ENCODE results near the gene ABCF1.

The ABCF1 gene

GRCh38 chr6:30560930-30561329 lies 10.3 kb upstream of the ABCF1 start:
- no peak for DNase-seq

DNA sequence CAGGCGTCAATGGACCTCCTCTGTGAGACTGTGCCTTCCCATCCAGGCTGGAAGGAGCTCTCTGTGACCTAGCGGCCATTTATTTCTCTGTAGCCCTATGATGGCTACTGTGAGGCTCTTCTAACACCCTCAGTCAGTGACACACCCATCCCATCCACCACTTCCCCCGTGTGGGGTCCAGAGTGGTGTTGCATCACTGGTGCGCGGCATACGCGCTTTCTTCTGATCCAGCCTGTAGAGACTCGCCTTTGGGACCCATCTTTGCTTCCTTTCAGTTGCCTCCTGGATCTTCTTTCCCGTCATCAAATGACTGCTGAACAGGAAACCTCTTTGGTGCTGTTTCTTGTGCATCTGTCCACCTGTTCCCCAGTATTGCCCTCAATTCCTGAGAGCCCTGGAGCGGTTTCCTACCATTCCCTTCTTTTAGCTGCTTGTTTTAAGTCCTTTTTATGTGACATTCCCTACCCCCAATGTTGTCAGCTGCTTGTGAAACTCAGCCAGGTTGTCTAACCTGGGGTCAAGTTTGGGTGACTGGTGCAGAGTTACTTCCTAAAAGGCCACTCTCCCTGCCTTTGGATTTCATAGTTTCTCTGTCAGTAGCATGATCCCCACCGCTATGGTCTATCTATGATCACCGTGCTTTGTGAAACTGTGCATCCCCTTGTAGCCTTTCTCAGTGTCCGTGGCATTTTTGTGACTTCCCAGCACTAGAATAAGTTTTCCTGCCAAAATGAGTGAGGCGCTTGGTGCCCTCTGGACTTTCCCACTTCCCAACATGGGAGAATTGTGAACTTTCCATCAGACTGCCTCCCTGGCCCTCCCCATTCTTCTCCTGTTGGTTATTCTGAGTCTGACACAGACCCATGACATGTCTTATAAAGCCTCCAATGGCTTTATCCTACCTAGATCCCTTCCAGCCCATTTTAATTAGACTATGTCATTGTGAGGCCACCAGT lies 8.5 kb upstream of the ABCF1 start:
- no peak for DNase-seq

DNA sequence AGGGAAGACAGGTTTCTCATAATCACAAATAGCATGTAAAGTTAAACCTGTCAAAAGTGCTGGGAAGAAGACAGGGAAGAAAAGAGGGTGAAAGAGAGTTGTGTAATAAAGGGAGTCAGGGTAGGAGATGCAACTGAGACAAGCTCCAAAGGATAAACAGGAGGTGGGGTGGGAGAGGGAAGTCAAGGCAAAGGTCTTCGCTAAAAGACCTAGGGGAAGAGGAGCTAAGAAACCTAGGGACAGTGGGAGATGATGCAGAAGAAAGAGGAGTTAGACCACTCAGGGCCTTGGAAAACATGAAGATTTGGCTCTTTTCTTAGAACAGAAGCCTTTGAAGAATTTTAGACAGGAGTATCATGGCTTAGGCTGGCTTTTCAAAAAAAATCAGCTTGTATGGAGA lies 7.1 kb upstream of the ABCF1 start:
- DNase-seq, result no peak

GRCh38 chr6:30565772-30566171 lies 5.5 kb upstream of the ABCF1 start:
- no peak for DNase-seq

DNA sequence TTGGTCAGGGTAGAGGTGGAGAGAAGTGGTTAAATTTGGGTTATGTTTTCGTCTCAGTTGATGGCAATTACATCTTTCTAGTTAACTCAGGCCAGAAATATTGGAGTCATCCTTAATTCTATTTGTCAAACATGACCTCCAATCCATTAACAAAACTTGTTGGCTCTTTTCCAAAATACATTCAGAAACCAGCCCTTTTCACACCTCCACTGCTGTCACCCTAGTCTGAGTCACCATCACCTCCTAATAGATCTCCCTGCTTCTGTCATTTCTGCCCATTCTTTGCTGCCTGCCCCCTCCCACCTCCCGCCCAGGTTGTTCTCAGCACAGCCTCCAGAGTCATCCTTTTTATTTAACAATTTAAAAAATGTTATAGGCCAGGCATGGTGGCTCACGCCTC lies 3.0 kb upstream of the ABCF1 start:
- DNase-seq, result peak; percentile 69

- no peak for DNase-seq
Measured at GRCh38 chr6:30570263-30570662, 979 bp upstream of the ABCF1 start.

DNA sequence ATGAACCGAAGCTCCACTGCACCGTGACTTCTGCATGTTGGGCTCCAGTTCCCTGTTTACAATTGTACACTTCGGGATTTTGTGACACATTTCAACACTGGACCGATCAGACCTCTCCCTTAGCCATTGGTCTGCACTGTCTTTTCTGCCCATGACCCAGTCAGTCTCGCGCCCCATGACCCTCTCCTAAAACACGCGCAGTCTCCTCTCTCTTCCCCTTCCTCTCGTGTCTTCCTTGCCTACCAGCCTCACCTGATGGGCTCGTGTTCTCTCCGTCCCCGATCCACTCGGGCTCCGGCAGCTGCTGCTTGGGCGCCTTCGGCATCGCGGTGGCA lies 535 bp upstream of the ABCF1 start:
- no peak for DNase-seq

DNA sequence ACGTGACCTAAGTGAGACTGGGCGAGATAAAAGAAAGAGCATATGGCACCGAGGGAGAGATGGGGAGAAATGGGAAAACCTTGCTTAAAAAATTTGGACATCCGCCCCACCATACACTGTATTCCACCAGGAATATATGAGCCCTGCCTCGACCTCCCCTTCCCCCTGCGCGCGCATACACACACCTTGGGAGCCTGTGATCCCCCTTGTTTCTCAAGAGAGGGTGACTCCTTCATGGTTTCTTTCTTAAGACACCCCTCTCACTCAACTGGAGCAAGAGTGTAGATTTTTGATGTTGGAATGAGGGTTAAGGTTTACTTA lies 480 bp downstream of the ABCF1 start:
- DNase-seq, result no peak

DNA sequence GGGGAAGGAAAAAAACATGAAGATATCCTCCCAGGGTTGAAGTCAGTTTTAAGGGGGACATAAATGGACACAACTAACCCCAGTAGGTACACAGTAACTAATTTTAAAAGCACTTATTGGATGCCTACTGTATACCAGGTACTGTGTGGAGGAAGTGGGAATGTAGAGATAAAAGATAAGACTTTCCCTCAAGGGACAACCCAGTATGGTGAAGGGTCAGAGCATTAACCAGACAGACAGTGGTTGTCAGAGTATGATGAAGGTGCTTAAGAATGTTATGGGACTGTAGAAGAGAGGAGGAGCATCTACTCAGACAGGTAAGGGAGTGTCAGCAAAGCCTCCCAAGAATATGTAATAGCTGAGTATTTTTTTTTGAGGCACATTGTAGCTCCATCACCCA lies 906 bp downstream of the ABCF1 start:
- no peak for DNase-seq

- DNase-seq, result no peak
Measured at GRCh38 chr6:30573113-30573512, 1.9 kb downstream of the ABCF1 start.

- DNase-seq, result no peak
Measured at GRCh38 chr6:30578051-30578450, 6.8 kb downstream of the ABCF1 start.

DNA sequence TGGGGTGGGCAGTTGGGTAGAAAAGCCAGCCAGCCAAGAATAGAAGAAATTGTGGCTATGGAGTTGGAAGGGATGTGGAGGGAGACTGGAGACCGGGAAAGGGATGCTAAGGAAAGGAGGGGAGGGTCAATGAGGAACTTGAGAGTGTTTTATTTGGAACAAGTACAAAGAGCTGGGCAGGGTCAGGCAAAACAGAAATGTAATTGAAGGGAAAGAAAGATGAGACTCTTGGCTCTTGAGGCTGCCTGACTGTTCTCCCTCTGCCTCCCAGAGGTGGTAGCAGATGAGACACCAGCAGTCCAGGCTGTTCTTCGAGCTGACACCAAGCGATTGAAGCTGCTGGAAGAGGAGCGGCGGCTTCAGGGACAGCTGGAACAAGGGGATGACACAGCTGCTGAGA lies 12.7 kb downstream of the ABCF1 start:
- no peak for DNase-seq

DNA sequence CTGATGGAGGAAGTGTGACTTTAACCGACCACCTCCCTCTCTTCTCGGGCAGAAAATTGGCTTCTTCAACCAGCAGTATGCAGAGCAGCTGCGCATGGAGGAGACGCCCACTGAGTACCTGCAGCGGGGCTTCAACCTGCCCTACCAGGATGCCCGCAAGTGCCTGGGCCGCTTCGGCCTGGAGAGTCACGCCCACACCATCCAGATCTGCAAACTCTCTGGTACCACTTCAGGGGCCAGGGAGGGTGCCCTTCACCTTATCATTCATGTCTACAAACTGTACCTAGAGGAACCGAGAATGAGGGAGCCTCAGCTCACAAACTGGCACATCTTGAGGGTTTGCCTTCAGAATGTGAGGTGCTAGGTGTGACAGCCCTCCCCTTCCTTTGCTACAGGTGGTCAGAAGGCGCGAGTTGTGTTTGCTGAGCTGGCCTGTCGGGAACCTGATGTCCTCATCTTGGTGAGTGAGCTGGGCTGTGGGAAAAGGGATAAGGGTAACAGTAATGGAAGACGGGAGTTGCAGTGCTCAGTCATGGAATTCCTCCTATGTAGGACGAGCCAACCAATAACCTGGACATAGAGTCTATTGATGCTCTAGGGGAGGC lies 18.6 kb downstream of the ABCF1 start:
- no peak for DNase-seq

DNA sequence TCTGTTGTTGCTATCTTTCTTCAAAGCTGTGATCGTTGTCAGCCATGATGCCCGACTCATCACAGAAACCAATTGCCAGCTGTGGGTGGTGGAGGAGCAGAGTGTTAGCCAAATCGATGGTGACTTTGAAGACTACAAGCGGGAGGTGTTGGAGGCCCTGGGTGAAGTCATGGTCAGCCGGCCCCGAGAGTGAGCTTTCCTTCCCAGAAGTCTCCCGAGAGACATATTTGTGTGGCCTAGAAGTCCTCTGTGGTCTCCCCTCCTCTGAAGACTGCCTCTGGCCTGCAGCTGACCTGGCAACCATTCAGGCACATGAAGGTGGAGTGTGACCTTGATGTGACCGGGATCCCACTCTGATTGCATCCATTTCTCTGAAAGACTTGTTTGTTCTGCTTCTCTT lies 19.3 kb downstream of the ABCF1 start:
- DNase-seq, result no peak

- DNase-seq, result no peak
Measured at GRCh38 chr6:30591008-30591407, 19.8 kb downstream of the ABCF1 start.

DNA sequence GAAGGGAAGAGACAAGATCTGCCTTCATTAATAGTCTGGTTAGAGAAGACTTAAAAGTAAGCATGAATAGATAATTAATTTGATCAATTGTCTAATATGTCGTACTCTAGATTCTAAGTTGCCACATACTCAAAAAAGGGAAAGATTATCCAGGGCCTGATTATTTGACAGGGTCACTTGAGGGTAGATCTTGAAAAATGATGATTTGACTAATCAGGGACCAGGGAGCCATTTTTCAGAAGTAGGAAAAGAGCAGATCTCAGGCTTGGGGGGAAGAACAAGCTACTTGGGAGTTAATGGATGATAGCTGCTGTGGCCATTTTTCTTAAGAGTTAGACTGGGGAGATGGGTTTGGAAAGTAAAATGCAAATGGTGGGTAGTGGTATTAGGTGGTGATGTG lies 21.0 kb downstream of the ABCF1 start:
- no peak for DNase-seq

- peak; percentile 89 for DNase-seq
Measured at GRCh38 chr6:30597315-30598144, 26.3 kb downstream of the ABCF1 start.

DNA sequence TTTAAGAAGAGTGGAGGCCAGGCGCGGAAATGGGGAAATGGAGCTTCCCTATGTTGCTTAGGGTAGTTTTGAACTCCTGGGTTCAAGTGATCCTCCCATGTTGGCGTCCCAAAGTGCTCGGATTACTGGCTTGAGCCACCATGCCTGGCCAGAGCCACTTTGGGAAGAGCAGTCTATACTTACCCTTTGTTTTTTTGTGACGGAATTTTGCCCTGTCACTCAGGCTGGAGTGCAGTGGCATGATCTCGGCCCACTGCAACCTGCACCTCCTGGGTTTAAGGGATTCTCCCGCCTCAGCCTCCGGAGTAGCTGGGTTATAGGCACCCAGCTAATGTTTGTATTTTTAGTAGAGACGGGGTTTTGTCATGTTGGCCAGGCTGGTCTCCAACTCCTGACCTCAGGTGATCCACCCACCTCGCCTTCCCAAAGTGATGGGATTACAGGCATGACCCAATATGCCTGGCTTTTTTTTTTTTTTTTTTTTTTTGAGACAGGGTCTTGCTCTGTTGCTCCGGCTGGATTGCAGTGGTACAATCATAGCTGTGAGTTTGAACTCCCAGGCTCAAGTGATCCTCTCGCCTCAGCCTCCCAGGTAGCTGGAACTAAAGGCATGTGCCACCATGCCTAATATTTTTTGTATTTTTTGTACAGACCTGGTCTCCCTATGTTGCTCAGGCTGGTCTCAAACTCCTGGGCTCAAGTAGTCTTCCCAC lies 27.8 kb downstream of the ABCF1 start:
- no peak for DNase-seq

GRCh38 chr6:30599625-30600324 lies 28.5 kb downstream of the ABCF1 start:
- no peak for DNase-seq

GRCh38 chr6:30600451-30600961 lies 29.3 kb downstream of the ABCF1 start:
- no peak for DNase-seq

DNA sequence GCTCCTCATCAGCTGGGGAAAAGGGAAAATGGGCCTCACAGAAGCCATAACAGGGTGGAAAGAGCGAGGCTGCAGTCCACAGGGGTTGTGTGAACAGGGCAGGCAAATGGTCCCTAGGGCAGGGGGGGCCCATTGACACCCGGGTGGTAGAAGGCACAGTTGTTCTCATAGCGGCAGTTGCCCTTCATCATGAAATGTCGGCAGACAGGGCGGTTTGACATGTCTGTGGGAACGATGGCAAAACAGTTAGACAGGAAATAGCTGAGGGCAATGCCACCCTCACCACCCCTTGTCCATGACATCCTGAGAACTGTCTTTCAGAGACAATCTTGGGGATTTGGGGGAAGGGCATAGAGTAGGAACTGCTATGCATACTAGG lies 30.2 kb downstream of the ABCF1 start:
- no peak for DNase-seq

Data from activated CD4-positive, alpha-beta T cell treated with anti-CD3 and anti-CD28 coated beads for 48 hours (primary cell).